IMR-90 (cell line): ENCODE data around the gene SLC7A7.

Experiments
- BHLHE40 ChIP-seq: fragments of 150-350 bp; IDR thresholded peaks from 2 replicates; pipeline ENCODE4 v1.6.1; 2016; ENCODE audit warnings: mild to moderate bottlenecking, low read depth, low read length
- CEBPB ChIP-seq: IDR thresholded peaks from 2 replicates; pipeline ENCODE4 v1.6.1; 2012; ENCODE audit warnings: low read depth, low read length, improper control_type of control experiment
- MXI1 ChIP-seq: IDR thresholded peaks from 2 replicates; pipeline ENCODE4 v1.6.1; 2012; ENCODE audit warnings: low read depth, mild to moderate bottlenecking, low read length, moderate library complexity, borderline replicate concordance
- POLR2A ChIP-seq: IDR thresholded peaks from 2 replicates; pipeline ENCODE4 v1.6.1; 2012; ENCODE audit warnings: mild to moderate bottlenecking, low read depth, low read length
- RAD21 ChIP-seq: IDR thresholded peaks from 2 replicates; pipeline ENCODE4 v1.6.1; 2012; ENCODE audit warnings: low read length, improper control_type of control experiment
- RCOR1 ChIP-seq: IDR thresholded peaks from 2 replicates; pipeline ENCODE4 v1.6.1; 2012; ENCODE audit warnings: mild to moderate bottlenecking, low read length, improper control_type of control experiment; ENCODE audit not compliant: insufficient replicate concordance
- SMC3 ChIP-seq: fragments of 150-350 bp; IDR thresholded peaks from 2 replicates; pipeline ENCODE4 v1.6.1; 2016; ENCODE audit warnings: low read depth, mild to moderate bottlenecking, antibody characterized with exemption, low read length, moderate library complexity
- TF ChIP-seq, protein P1 (sequence below): fragments of 150-350 bp; IDR thresholded peaks from 2 replicates; pipeline ENCODE4 v1.6.1; 2017; ENCODE audit warnings: mild to moderate bottlenecking, antibody characterized with exemption, low read length, low read depth
- TF ChIP-seq, protein P2 (sequence below): conservative IDR thresholded peaks from 2 replicates; pipeline ENCODE4 v1.5.1; 2012; ENCODE audit warnings: mild to moderate bottlenecking, low read depth, low read length, improper control_type of control experiment

DNA sequence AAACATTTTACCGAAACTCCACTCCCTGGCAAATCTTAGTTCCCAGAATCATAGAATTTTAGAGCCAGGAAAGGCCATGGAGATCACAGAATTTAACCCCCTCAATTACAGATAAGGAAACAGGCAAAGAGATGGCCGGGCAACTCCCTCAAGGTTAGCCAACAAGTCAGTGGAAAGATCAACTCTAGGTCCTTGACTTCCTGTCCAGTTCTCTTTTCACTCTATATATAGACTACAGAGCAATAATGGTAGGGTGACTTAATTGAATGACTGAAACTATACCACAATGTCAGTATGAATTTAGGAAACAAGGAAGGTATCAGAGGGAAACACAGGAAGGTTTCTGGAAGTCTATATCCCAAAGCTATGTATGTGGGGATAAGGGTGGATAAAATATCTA, 37.2 kb downstream of the SLC7A7 start:
- TF ChIP-seq, protein P1, sequence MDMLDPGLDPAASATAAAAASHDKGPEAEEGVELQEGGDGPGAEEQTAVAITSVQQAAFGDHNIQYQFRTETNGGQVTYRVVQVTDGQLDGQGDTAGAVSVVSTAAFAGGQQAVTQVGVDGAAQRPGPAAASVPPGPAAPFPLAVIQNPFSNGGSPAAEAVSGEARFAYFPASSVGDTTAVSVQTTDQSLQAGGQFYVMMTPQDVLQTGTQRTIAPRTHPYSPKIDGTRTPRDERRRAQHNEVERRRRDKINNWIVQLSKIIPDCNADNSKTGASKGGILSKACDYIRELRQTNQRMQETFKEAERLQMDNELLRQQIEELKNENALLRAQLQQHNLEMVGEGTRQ: no peak
- TF ChIP-seq, protein P2, sequence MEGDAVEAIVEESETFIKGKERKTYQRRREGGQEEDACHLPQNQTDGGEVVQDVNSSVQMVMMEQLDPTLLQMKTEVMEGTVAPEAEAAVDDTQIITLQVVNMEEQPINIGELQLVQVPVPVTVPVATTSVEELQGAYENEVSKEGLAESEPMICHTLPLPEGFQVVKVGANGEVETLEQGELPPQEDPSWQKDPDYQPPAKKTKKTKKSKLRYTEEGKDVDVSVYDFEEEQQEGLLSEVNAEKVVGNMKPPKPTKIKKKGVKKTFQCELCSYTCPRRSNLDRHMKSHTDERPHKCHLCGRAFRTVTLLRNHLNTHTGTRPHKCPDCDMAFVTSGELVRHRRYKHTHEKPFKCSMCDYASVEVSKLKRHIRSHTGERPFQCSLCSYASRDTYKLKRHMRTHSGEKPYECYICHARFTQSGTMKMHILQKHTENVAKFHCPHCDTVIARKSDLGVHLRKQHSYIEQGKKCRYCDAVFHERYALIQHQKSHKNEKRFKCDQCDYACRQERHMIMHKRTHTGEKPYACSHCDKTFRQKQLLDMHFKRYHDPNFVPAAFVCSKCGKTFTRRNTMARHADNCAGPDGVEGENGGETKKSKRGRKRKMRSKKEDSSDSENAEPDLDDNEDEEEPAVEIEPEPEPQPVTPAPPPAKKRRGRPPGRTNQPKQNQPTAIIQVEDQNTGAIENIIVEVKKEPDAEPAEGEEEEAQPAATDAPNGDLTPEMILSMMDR: no peak
- TF ChIP-seq POLR2A: no peak
- TF ChIP-seq BHLHE40: no peak
- TF ChIP-seq MXI1: no peak
- TF ChIP-seq RCOR1: no peak
- TF ChIP-seq SMC3: no peak
- TF ChIP-seq CEBPB: no peak
- TF ChIP-seq RAD21: no peak
